ENCODE results near the gene FOLR1. TPM values are rescaled to one million over a fixed set of nuclear protein-coding genes. Genes with fewer than 3 reads are reported as not detected.
A peak's percentile ranks its signal among the peaks of the same experiment; 100 is the strongest.
"Not testable (repeated sequence)": the region's sequence is repeated elsewhere in the genome, so short reads cannot be mapped to it uniquely, and the experiment has no call there.

Gene FOLR1
- total RNA-seq, 1 donor from 2014 or later = not detected

GRCh38 chr11:72154816-72155215, 37.1 kb upstream of the FOLR1 start:
- H3K9me3 Mint-ChIP-seq = no peaks in the 10 kb centered on the region
- TF ChIP-seq, protein P1, sequence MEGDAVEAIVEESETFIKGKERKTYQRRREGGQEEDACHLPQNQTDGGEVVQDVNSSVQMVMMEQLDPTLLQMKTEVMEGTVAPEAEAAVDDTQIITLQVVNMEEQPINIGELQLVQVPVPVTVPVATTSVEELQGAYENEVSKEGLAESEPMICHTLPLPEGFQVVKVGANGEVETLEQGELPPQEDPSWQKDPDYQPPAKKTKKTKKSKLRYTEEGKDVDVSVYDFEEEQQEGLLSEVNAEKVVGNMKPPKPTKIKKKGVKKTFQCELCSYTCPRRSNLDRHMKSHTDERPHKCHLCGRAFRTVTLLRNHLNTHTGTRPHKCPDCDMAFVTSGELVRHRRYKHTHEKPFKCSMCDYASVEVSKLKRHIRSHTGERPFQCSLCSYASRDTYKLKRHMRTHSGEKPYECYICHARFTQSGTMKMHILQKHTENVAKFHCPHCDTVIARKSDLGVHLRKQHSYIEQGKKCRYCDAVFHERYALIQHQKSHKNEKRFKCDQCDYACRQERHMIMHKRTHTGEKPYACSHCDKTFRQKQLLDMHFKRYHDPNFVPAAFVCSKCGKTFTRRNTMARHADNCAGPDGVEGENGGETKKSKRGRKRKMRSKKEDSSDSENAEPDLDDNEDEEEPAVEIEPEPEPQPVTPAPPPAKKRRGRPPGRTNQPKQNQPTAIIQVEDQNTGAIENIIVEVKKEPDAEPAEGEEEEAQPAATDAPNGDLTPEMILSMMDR (conservative IDR thresholded peaks at IDR 0.05) = no peak
- H3K4me3 Mint-ChIP-seq = no peak overlapping the region
- H3K4me1 Mint-ChIP-seq = no peaks in the 10 kb centered on the region
- peaks cover 17% of the 10 kb centered on the region for H3K27me3 Mint-ChIP-seq (ENCODE audit: low read depth)
- H3K27ac Mint-ChIP-seq (ENCODE audit: unreplicated experiment) = no peak overlapping the region
- no peak for DNase-seq (ENCODE audit: low read depth, low spot score)
- H3K36me3 Mint-ChIP-seq (ENCODE audit: low read depth) = no peaks in the 10 kb centered on the region

GRCh38 chr11:72155751-72156150, 36.2 kb upstream of the FOLR1 start:
- Mint-ChIP-seq H3K27ac (ENCODE audit: unreplicated experiment) (no peak overlapping the region), H3K4me3 (no peak overlapping the region), H3K9me3 (no peaks in the 10 kb centered on the region), H3K27me3 (ENCODE audit: low read depth) (peaks cover 22% of the 10 kb centered on the region), H3K36me3 (ENCODE audit: low read depth) (no peaks in the 10 kb centered on the region), H3K4me1 (no peaks in the 10 kb centered on the region)
- DNase-seq (ENCODE audit: low read depth, low spot score) = no peak
- TF ChIP-seq, protein P1 (conservative IDR thresholded peaks at IDR 0.05) = no peak

GRCh38 chr11:72157131-72157530, 34.8 kb upstream of the FOLR1 start:
- H3K27me3 Mint-ChIP-seq (ENCODE audit: low read depth) = peaks cover 29% of the 10 kb centered on the region
- TF ChIP-seq, protein P1 (conservative IDR thresholded peaks at IDR 0.05) = no peak

DNA sequence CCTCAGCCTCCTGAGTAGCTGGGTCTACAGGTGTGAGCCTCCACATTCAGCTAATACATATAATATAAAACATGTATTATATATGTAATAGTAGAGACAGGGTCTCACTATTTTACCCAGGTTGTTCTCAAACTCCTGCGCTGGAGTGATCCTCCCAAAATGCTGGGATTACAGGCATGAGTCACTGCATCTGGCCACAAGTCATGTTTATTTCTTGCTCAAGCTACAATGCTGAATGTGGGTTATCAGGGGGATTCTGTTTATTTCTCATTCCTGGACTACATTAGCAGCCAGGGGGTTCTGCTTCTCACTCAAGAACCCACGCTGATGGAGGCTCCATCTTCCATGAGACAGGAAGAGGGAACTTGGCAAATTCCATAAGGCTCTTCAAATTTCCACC, 31.6 kb upstream of the FOLR1 start:
- peaks cover 34% of the 10 kb centered on the region for H3K27me3 Mint-ChIP-seq (ENCODE audit: low read depth)
- H3K36me3 Mint-ChIP-seq (ENCODE audit: low read depth) = no peaks in the 10 kb centered on the region
- H3K4me3 Mint-ChIP-seq = no peak overlapping the region
- no peaks in the 10 kb centered on the region for H3K4me1 Mint-ChIP-seq
- no peak for DNase-seq (ENCODE audit: low read depth, low spot score)
- H3K27ac Mint-ChIP-seq (ENCODE audit: unreplicated experiment) = no peak overlapping the region
- TF ChIP-seq, protein P1 (conservative IDR thresholded peaks at IDR 0.05) = no peak
- peaks cover 2% of the 10 kb centered on the region for H3K9me3 Mint-ChIP-seq

More at GRCh38 chr11:72157131-72157530, 34.8 kb upstream of the FOLR1 start:
- no peaks in the 10 kb centered on the region for H3K36me3 Mint-ChIP-seq (ENCODE audit: low read depth)
- H3K27ac Mint-ChIP-seq (ENCODE audit: unreplicated experiment) = no peak overlapping the region
- no peak for DNase-seq (ENCODE audit: low read depth, low spot score)
- H3K9me3 Mint-ChIP-seq = peaks cover 2% of the 10 kb centered on the region
- no peaks in the 10 kb centered on the region for H3K4me1 Mint-ChIP-seq
- H3K4me3 Mint-ChIP-seq = no peak overlapping the region

- Mint-ChIP-seq H3K9me3 (peaks cover 2% of the 10 kb centered on the region), H3K27ac (ENCODE audit: unreplicated experiment) (no peak overlapping the region), H3K36me3 (ENCODE audit: low read depth) (no peaks in the 10 kb centered on the region), H3K4me3 (no peak overlapping the region), H3K4me1 (no peaks in the 10 kb centered on the region), H3K27me3 (ENCODE audit: low read depth) (peaks cover 30% of the 10 kb centered on the region)
- DNase-seq (ENCODE audit: low read depth, low spot score) = no peak
- TF ChIP-seq, protein P1 (conservative IDR thresholded peaks at IDR 0.05) = no peak
Observed at GRCh38 chr11:72162891-72163492, 28.9 kb upstream of the FOLR1 start.

GRCh38 chr11:72164187-72164586, 27.8 kb upstream of the FOLR1 start:
- H3K27ac Mint-ChIP-seq (ENCODE audit: unreplicated experiment); H3K36me3 Mint-ChIP-seq (ENCODE audit: low read depth); H3K4me1 Mint-ChIP-seq: not testable (repeated sequence)

GRCh38 chr11:72169046-72169555, 22.8 kb upstream of the FOLR1 start:
- not testable (repeated sequence) for H3K4me1 Mint-ChIP-seq; H3K27me3 Mint-ChIP-seq (ENCODE audit: low read depth); H3K36me3 Mint-ChIP-seq (ENCODE audit: low read depth); H3K4me3 Mint-ChIP-seq; H3K9me3 Mint-ChIP-seq; H3K27ac Mint-ChIP-seq (ENCODE audit: unreplicated experiment); DNase-seq (ENCODE audit: low read depth, low spot score)

More at GRCh38 chr11:72164187-72164586, 27.8 kb upstream of the FOLR1 start:
- not testable (repeated sequence) for H3K9me3 Mint-ChIP-seq; H3K4me3 Mint-ChIP-seq; DNase-seq (ENCODE audit: low read depth, low spot score)
- H3K27me3 Mint-ChIP-seq (ENCODE audit: low read depth) = peaks cover 23% of the 10 kb centered on the region

DNA sequence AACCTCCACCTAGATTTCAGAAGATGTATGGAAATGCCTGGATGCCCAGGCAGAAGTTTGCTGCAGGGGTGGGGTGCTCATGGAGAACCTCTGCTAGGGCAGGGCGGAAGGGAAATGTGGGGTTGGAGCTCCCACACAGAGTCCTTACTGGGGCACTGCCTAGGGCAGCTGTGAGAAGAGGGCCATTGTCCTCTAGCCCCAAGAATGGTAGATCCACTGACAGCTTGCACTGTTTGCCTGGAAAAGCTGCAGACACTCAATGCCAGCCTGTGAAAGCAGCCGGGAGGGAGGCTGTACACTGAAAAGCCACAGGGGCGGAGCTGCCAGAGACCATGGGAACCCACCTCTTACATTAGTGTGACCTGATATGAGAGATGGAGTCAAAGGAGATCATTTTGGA, 22.2 kb upstream of the FOLR1 start:
- peak overlapping the region; percentile 43 for H3K27ac Mint-ChIP-seq (ENCODE audit: unreplicated experiment)
- not testable (repeated sequence) for H3K36me3 Mint-ChIP-seq (ENCODE audit: low read depth); DNase-seq (ENCODE audit: low read depth, low spot score); H3K4me1 Mint-ChIP-seq; H3K27me3 Mint-ChIP-seq (ENCODE audit: low read depth); H3K9me3 Mint-ChIP-seq; H3K4me3 Mint-ChIP-seq

GRCh38 chr11:72172043-72172442, 19.9 kb upstream of the FOLR1 start:
- not testable (repeated sequence) for H3K27ac Mint-ChIP-seq (ENCODE audit: unreplicated experiment); H3K36me3 Mint-ChIP-seq (ENCODE audit: low read depth); H3K4me1 Mint-ChIP-seq; H3K4me3 Mint-ChIP-seq; DNase-seq (ENCODE audit: low read depth, low spot score); H3K27me3 Mint-ChIP-seq (ENCODE audit: low read depth); H3K9me3 Mint-ChIP-seq

Measured in neural crest cell (in vitro differentiated cells).